ENCODE results near the gene DDX49.

DDX49 gene

DNA sequence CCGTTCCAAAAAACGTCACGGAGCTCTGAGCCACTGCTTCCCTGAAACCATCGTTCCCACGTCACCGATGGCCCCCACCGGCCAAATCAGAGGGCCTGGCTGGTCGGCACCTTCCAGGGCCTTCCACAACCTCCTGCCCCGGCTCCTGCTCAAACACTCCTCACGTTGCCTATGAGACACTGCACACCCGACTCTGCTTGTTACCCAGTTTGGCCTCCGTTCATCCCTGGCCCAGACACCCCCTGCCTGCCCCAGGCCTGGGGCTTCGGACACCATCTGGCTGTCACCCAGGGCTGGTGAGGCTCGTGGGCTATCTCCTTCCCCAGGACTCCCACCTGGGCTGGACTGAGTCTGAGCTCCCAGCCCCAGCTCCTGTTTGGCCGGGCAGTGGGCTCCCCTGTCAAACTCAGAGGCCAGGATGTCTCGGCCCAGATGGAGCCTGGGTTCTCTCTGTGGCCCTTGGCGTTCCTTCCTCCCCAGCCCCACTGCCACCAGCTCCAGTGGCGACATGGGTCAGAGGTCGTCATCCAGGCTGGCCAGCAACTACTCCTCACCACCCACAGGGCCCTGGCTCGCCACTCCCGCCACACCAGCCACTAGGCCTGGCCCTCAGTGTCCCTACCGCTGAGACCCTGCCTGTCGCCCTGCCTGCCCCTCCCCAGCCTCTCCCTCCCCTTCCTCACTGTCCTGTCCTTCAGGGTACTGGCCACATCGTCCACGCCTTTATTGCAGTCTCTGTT, 41.3 kb upstream of the DDX49 start:
- TF ChIP-seq, protein P1, sequence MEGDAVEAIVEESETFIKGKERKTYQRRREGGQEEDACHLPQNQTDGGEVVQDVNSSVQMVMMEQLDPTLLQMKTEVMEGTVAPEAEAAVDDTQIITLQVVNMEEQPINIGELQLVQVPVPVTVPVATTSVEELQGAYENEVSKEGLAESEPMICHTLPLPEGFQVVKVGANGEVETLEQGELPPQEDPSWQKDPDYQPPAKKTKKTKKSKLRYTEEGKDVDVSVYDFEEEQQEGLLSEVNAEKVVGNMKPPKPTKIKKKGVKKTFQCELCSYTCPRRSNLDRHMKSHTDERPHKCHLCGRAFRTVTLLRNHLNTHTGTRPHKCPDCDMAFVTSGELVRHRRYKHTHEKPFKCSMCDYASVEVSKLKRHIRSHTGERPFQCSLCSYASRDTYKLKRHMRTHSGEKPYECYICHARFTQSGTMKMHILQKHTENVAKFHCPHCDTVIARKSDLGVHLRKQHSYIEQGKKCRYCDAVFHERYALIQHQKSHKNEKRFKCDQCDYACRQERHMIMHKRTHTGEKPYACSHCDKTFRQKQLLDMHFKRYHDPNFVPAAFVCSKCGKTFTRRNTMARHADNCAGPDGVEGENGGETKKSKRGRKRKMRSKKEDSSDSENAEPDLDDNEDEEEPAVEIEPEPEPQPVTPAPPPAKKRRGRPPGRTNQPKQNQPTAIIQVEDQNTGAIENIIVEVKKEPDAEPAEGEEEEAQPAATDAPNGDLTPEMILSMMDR (IDR thresholded peaks at IDR 0.05; ENCODE audit: borderline replicate concordance, insufficient read depth, low read depth, low read length), result no peak
- no peak overlapping the region for H3K4me3 ChIP-seq (ENCODE audit: low read depth, low read length)

DNA sequence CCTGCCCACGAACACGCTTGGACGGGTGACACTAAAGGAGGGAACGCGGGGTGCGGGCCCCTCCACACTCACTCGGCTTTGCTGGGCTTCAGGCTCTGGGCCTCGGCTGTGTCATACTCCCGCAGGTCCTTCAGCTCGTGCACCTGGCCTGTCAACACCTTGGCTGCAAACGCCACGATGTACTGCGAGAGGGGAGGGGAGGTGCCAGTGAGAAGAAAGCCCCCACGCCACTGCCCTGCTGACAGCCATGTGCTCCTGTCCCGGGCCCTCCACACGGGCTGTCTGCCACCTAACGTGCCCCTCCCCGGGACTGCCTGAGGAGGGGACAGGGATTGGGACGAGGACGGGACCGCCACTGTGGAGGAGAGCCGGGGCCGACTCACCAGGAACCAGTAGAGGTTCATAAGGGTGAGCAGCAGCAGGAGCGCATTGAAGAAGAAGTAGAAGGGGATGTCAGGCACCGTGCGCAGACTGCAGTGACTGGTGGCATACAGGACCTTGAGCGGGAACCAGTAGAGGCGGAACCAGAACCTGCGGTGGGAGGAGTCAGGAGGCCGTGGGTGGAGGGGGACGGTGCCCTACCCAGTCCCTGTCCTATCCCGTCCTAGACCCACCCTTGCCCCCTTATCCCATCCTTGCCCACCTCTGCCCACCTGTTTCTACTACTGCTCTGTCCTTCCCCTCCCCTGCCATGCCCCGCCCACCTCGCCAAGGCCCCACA, 40.5 kb upstream of the DDX49 start:
- TF ChIP-seq, protein P1 (IDR thresholded peaks at IDR 0.05; ENCODE audit: borderline replicate concordance, insufficient read depth, low read depth, low read length), result no peak
- H3K4me3 ChIP-seq (ENCODE audit: low read depth, low read length), result no peak overlapping the region

DNA sequence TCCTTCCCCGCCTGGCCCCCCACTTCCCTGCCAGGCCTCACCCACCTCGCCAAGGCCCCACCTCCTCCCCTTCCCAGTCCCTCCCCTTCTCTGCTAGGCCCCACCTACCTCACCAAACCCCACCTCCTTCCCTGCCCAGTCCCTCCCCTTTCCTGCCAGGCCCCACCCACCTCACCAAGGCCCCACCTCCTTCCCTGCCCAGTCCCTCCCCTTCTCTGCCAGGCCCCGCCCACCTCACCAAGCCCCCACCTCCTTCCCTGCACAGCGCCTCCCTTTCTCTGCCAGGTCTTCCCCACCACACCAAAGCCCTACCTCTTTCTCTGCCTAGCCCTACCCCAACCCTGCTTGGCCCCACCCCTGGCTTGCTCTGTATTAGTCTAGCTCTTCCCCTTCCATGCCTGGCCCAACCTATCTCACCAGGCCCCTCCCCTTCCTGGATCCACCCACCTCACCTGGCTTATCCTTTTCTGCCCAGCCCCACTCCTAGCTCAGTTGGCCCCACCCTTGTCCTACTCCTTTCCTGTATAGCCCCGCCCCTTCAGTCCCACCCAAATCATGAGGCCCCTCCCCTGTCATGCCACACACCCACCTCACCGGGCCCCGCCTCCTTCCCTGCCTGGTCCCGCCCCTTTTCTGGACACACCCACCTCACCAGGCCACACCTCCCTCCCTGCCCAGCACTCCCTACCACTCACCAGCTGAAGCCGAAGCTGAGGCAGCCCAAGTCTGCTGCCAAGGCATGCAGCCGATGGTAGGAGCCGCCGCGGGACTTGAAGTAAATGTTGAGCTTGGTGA, 39.7 kb upstream of the DDX49 start:
- TF ChIP-seq, protein P1 (IDR thresholded peaks at IDR 0.05; ENCODE audit: borderline replicate concordance, insufficient read depth, low read depth, low read length), result no peak
- no peak overlapping the region for H3K4me3 ChIP-seq (ENCODE audit: low read depth, low read length)

DNA sequence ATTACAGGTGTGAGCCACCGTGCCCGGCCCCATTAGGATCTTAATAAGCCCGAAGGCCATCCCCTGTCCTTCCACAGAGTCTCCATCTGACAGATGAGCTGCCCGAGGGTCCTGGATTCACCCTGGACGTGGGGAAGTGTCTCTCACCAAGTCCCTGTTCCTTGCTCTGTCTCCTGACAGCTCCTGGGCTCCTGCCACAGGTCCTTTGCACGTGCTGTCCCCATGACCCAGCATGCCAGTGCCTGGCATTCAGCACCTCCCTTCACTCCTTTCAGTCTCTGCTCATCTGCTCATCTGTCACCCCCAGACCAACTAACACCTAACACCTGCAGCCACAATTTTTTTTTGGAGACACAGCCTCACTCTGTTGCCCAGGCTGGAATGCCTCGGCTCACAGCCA, 38.0 kb upstream of the DDX49 start:
- no peak overlapping the region for H3K4me3 ChIP-seq (ENCODE audit: low read depth, low read length)
- TF ChIP-seq, protein P1 (IDR thresholded peaks at IDR 0.05; ENCODE audit: borderline replicate concordance, insufficient read depth, low read depth, low read length), result no peak

DNA sequence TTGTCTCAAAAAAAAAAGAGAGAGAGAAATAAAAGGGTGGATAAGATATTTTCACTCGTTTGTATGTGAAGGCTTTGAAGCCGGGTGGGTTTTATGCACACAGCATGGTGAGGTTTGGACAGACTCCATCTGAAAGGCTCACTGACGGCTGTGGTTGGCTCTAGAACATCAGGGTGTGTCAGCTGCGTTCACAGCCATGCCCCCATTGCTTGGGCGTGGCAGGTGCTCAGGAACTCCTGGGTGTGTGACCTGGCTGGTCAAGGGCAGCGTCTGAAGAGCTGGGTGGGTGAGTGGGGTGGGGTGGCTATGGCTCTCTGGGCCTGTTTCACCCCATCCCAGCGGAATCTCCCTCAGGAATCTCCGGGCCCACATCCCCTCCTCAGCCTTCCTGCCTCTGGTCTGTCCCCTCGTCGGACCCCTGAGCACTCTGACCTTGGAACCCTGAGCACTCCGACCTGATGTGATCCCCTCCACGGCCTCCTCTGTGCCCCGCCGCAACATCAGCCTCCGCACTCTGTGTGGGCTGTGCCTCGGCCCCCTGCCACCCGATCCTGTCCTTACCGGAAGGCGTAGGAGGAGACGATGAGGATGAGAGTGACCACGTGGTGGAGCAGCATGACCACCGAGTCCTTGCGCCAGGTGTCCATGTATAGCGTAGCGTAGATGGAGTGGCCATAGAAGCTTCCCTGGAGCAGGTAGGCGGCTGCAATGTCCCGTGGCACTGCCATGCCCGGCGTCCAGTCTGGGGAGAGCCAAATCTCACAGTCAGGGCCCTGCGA, 35.8 kb upstream of the DDX49 start:
- no peak overlapping the region for H3K4me3 ChIP-seq (ENCODE audit: low read depth, low read length)
- TF ChIP-seq, protein P1 (IDR thresholded peaks at IDR 0.05; ENCODE audit: borderline replicate concordance, insufficient read depth, low read depth, low read length), result no peak

DNA sequence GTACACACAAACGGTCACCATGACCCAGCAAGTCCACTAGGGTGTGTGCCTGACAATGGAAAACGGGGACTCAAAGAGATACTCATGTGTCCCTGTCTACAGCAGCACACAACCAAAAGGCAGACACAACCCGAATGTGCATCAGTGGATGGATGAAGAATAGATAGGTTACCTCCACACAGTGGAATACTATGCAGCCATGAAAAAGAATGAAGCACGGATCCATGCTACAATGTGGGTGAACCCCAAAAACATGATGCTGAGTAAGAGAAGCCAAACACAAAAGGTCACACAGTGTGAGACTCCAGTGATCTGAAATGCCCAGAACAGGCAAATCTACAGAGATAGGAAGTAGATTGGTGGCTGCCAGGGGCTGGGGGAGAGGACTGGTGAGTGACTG, 32.5 kb upstream of the DDX49 start:
- no peak overlapping the region for H3K4me3 ChIP-seq (ENCODE audit: low read depth, low read length)
- TF ChIP-seq, protein P1 (IDR thresholded peaks at IDR 0.05; ENCODE audit: borderline replicate concordance, insufficient read depth, low read depth, low read length), result no peak
